Left renal cortex interstitium (tissue), 4 donors: Measurements from ENCODE around the gene LOXHD1. TPM values are rescaled to one million over a fixed set of nuclear protein-coding genes. Genes with fewer than 3 reads are reported as not detected.

Source experiments
- DNase-seq, 4 donors: peaks; one replicate each; pipeline ENCODE4 v3.0.0-alpha.2; 2013; ENCODE audit warnings: low read depth in 4 of 4, low spot score in 2 of 4, missing footprints in 1 of 4
- polyA plus RNA-seq, 4 donors: library from polyadenylated mRNA; unstranded; fragments of 120-200 nt; gene quantifications; one replicate each; pipeline ENCODE4 v1.2.1, GENCODE V29; 2013; ENCODE audit not compliant: insufficient read length in 4 of 4

The LOXHD1 gene
- polyA plus RNA-seq, 4 donors = 0.35 to 1.2 (median 0.63) TPM

DNA sequence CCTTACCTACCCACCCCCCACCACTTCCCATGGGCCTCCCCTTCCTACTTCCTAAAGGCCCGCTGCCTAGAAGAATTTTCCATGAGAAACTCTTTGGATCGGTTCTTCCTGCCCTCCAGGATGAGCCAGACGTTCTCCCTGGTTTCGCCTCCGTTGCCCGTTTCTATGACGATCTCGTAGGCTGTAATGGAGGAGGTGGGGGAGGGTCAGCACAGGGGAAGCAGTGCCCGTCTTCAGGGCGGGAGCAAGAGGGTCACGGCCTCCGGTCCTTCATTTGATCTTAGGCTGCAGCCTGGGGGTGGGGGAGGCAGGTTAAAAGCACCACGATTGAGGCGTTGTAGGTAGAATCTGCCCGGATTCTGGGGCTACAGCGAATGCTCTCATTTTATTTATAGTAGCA, 172.0 kb downstream of the LOXHD1 start:
- no peak for DNase-seq

DNA sequence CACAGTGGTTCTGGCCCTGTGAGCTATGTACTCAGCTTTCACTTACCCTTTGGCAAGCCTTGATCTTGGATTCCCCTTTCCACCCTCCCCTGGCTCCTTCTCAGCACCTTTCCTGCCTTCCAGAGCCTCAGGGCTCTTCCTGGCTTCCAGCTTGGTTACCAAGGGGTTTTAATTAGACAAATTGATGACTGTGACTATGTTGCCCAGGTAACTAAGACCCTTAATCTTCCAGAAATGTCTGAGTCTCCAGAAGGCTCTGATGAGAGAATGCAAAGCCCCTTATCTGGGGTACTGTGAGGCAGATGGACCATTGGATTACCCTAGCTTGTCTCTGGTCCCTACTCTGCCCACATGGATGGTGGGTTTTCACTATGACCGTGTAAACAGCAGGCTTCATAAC, 174.2 kb downstream of the LOXHD1 start:
- DNase-seq = no peak

- no peak for DNase-seq
These were observed 175.2 kb downstream of the LOXHD1 start for GRCh38 chr18:46481847-46482245.

- DNase-seq = peak in 3 of 4 donors; percentile 26 to 51 (median 28)
These were observed 175.8 kb downstream of the LOXHD1 start for GRCh38 chr18:46481048-46481846.

DNA sequence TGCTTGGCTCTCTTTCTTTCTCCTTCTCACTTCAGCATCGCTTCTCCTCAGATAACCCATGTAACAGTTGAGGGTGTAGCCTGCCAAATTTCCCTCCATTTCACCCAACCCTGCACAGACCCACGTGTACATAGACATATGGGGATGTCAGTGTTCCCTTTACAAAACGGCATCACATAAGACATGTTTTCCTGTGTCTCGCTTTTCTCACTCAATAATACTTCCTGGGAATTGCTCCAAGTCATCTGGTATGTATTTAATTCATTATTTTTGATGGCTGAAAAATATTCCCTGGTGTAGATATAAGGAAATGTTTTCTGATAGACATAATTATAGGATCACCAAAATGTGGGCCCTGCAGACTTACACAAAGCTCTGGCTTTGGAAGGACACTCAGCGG, 176.8 kb downstream of the LOXHD1 start:
- no peak for DNase-seq

GRCh38 chr18:46478796-46479195, 178.2 kb downstream of the LOXHD1 start:
- DNase-seq = no peak

- no peak for DNase-seq
These were observed 179.5 kb downstream of the LOXHD1 start for GRCh38 chr18:46477425-46478011.

DNA sequence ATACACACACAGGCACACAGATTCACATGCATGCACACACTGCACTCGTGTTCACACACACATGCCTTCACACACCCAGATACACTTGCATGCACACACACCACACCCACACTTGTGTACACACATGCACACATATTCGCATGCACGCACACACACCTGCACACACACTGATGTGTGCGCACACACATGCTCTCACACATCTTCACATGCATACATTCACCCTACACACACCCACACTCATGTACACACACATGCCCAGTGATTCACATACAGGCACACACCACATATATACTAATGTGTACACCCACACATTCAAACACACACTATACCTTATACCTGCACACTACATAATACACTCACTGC, 181.6 kb downstream of the LOXHD1 start:
- no peak for DNase-seq

DNA sequence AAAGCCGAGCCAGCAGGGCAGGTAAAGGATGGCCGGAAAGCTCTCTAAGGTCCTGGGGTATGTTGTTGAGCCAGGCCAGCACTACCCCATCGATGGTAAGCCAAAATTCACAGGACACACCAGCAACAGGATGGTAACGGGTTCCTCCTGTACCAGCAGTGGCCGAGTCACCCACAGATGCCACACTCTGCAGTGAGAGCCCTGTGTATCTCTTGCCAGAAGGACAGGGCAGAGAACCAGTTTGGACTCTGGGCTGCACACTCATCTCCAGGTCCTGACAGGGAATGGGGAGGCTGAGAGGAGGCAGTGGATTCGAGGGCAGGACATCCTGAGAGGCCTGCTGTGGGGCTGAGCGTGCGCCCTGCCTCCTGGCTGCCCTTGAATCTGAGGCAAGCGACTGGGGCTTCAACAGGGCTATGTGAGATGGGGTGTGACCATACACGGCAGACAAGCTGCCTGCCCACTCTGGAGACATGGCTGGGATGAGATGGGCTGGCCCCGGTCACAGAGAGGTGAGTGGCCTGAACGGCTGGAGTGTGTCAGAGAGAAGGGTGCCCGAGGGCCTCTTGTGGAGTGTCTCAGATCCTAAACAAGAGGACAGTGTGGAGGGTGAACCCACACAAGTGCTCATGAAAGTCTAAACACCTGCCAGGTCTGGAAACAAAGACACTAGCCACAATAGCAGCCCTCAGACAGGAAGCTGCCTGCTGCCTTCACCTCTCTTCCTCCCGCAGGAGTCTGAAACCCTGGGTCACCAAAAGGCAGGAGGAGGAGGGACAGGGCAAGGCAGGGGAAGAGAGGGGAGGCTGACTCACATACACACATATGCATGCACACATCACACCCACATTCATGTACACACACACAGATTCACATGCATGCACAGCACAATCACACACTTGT, 182.3 kb downstream of the LOXHD1 start:
- no peak for DNase-seq

- no peak for DNase-seq
These were observed 185.1 kb downstream of the LOXHD1 start for GRCh38 chr18:46471809-46472498.

GRCh38 chr18:46470714-46471113, 186.3 kb downstream of the LOXHD1 start:
- DNase-seq = no peak

DNA sequence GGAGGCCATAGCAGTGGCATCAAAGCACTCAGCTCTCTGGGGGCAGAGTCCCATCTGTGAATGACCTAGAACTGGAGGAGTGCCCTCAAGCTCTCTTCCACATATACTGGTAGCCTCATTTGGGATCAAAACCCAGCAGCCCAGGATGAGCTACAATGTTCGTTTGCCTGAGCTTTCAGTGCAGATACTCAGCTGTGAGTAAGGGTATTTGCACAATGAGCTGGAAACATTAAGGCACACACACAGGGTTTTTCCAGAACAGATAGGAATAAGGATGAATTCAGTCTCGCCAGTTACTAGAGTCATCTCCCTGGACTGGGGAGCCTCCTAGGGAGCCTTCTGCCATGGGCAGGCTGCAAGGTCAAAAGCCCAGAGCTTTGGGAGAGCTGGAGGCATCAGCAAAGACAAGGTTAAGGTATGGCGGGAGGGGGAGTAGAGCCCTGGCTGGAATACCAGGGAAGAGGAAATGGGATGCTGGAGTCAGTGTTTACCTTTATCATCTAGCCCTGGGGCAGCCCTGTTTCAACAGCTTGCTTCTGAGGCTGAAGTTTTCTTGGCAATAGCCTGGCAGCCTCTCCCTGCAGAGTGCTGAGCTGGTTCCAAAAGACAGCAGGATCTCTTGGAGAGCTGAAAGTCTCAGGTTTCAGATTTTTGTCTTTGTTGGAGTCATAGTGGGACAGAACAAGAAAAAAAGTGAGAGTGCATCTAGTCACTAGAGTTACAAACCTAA, 187.7 kb downstream of the LOXHD1 start:
- DNase-seq = no peak

- DNase-seq = no peak
These were observed 188.4 kb downstream of the LOXHD1 start for GRCh38 chr18:46468426-46469180.

DNA sequence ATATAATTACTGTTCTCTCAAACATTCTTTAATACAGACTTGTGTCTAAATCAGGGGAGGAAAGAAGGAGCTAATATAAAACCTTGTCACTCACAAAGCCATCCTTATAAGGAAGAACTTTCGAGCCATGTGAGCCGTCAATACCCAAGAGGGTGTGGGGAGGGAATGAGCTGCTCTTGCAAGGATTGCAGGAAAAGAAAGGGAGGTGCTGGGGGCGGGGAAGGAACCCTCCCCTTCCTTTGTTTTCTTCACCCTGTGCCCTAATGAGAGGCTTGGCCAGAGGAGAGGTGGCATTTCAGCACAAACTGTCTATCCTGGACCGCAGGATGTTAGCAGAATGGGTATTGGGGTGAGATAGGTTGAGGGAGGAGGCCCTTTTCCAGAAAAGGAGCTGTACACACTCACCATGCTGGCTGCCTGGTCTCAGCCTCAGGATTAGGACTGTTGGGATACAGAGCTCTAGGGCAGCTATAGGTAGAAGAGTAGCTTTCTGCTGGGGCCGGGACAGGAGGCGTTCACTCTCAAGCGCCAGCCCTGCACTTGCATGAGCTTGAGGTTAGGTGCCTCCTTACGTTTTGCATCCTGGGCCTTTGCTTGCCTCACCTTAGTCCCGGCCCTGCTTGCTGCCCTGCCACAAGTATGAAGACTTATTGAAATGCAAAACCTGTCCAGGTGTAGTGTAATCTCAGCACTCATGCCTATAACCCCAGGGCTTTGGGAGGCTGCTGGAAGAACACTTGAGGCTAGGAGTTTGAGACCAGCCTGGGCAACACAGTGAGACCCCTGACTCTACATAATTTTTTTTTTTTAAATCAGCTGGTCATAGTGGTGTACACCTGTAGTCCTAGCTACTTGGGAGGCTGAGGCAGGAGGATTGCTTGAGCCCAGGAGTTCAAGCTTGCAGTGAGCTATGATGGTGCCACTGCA, 190.5 kb downstream of the LOXHD1 start:
- DNase-seq = no peak

DNA sequence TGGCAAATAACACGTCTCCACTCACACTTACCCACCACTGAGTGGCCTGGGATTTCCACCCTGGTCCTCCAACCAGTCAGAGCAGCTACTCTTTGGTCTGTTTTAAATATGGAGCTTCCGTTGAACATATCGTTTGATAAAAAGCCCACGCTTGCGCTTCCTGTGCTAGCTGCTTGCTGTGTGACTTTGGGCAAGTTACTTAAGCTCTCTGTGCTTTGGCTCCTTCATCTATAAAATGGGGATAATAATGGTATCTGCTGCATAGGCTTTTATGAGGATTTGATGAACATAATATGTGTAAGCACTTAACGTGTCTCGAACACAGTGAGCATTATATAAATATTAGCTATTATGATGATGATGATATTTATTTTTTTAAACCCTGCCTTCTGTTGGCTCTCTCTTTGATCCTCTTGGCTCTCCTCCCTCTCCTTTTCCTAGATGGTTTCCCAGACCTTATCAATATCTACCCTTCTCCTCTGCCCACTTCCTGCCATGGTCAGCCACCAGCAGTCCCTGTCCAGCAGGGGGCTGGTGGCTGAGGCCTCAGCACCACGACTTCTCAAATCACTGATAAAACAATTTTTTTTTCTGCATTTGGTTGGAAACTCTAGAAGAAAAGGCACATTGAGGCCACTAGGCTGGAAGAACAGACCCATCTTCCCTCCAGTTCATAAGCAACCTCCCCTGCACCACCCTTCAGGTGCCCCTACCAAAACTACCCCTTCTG, 191.9 kb downstream of the LOXHD1 start:
- DNase-seq = no peak

- no peak for DNase-seq
These were observed 194.5 kb downstream of the LOXHD1 start for GRCh38 chr18:46462523-46462922.

GRCh38 chr18:46461993-46462392, 195.0 kb downstream of the LOXHD1 start:
- no peak for DNase-seq

DNA sequence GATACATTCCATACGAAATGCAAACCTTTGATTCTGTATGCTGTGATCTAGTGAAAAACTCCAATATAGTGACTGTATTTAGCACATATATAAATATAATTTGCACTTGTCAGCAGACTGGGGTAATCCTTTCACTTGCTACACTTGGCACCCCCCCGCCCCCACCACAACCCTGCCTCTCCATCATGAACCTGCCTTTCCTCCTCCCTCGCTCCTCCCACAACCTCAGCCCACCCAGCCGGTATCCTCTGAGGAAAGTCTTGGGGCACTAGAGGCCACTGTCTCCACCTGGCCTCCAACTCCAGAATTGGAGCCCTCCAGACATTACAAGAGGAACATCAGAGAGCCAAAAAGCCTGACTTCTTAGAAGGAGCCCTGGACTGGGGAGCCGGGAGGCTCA, 196.3 kb downstream of the LOXHD1 start:
- no peak for DNase-seq
